Effector memory CD4-positive, alpha-beta T cell (primary cell): Measurements from ENCODE around the gene FAM53A.

Experiments used
- DNase-seq, 3 donors: peaks; one replicate each; pipeline ENCODE4 v3.0.0-alpha.2; 2020
- H3K27ac ChIP-seq: 2 replicates; pipeline ENCODE4 v1.7.0; 2013; ENCODE audit warnings: mild to moderate bottlenecking, low read length, moderate library complexity; ENCODE audit not compliant: insufficient read depth, poor library complexity, severe bottlenecking
- H3K27me3 ChIP-seq: replicated peaks from 2 replicates; pipeline ENCODE4 v1.7.0; 2013; ENCODE audit warnings: mild to moderate bottlenecking, low read length; ENCODE audit not compliant: insufficient read depth, control insufficient read depth, poor library complexity, severe bottlenecking
- H3K36me3 ChIP-seq: 2 replicates; pipeline ENCODE4 v1.7.0; 2013; ENCODE audit warnings: mild to moderate bottlenecking, low read length, moderate library complexity; ENCODE audit not compliant: control insufficient read depth, insufficient read depth
- H3K4me1 ChIP-seq: 2 replicates; pipeline ENCODE4 v1.7.0; 2013; ENCODE audit warnings: low read length, mild to moderate bottlenecking; ENCODE audit not compliant: control insufficient read depth, insufficient read depth, poor library complexity, severe bottlenecking
- H3K4me3 ChIP-seq: 2 replicates; pipeline ENCODE4 v1.7.0; 2013; ENCODE audit warnings: low read length, low read depth, mild to moderate bottlenecking; ENCODE audit not compliant: insufficient read depth, poor library complexity, severe bottlenecking
- H3K9me3 ChIP-seq: 2 replicates; pipeline ENCODE4 v1.7.0; 2013; ENCODE audit warnings: mild to moderate bottlenecking, low read length, moderate library complexity; ENCODE audit not compliant: control insufficient read depth

FAM53A gene

DNA sequence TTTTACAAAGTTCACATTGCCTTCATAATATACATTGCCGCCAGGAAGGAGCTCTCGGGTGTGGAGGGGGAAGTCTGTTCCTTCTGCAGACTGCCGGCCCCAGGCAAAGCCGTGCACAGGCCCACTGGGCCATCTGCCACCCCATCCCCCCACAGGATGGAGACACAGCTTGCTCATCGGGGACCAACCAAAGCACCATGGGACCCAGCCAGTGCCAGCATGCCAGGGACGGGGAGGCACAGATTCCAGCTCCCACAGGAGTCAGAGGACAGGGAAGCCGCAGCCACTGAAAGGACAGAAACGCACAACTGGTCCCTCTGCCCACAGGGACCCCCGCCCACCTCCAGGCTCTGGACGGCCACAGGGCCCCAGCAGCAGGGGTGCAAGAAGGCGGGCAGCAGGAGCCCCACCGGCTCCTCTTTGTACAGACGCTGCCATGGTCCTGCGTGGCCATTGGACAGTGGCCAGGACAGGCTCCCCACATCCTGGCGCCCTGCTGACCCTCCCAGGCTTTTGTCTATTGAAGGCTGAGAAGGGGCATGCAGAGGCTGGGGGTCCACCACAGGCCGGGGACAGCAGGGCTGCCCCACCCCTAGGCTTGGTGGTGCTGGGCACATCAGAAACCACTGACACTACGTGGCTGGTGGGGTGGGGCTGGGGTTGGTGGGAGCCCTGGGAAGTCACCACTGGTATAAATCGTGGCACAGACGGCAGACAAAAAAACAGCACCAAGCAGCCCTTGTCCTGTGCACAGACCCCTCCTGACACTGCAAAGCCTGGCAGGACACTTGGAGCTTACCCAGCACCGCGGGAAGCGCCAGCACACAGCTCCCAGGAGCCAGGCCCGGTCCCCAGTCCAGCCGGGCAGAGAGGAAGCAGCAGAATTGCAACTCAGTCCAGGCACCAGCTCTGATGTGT, 89.0 kb downstream of the FAM53A start:
- Histone ChIP-seq H3K4me1 (no peaks in the 10 kb centered on the region), H3K36me3 (no peaks in the 10 kb centered on the region), H3K27me3 (no peaks in the 10 kb centered on the region), H3K4me3 (no peak overlapping the region), H3K27ac (no peak overlapping the region), H3K9me3 (peaks cover 4% of the 10 kb centered on the region)
- no peak for DNase-seq

DNA sequence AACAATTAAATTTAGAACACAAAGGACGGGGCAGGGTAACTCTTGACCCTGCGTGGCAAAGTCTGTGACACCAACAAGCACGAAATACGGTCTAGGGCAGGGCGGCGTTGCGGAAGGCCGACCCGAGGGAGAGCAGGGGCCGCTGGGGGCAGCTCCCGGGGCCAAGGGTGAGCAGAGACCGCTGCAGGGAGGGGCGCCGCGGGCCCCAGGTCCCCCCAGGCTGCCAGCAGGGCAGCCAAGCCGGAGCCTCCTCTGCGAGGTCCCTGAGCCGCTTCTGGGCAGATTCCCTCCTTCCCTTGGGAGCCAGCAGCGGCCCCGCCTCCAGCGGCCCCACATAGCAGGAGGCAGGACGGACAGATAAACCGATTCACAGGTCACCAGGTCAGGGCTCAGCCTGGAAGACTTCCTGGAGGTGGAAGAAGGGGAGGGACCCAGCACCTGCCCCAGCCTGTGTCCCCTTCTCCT, 90.2 kb downstream of the FAM53A start:
- no peak for DNase-seq

DNA sequence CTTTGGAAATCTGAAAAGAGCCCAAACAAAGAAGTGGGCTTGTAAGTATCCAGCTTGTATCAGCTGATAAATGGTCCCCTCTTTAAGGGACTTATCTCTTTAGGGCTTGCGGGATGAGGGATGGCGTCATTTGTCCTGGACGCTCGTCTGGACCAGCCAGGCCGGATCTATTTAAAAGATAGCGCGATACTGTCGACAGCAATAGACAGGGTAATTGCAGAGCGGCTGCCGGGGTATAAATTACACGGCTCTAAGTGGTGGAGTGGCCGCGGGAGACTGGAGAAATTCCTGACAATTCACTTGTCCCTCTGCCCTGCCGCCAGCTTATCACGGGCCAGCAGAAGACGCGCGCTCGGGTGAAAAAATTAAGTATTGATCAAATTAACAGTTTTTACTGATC, 90.7 kb downstream of the FAM53A start:
- Histone ChIP-seq H3K27ac (no peak overlapping the region), H3K4me1 (no peaks in the 10 kb centered on the region), H3K9me3 (peaks cover 9% of the 10 kb centered on the region), H3K27me3 (no peaks in the 10 kb centered on the region), H3K36me3 (no peaks in the 10 kb centered on the region), H3K4me3 (no peak overlapping the region)
- DNase-seq: no peak

More for the DNA sequence above, 90.2 kb downstream of the FAM53A start:
- Histone ChIP-seq H3K4me3 (no peak overlapping the region), H3K4me1 (no peaks in the 10 kb centered on the region), H3K9me3 (peaks cover 9% of the 10 kb centered on the region), H3K36me3 (no peaks in the 10 kb centered on the region), H3K27ac (no peak overlapping the region), H3K27me3 (no peaks in the 10 kb centered on the region)

DNA sequence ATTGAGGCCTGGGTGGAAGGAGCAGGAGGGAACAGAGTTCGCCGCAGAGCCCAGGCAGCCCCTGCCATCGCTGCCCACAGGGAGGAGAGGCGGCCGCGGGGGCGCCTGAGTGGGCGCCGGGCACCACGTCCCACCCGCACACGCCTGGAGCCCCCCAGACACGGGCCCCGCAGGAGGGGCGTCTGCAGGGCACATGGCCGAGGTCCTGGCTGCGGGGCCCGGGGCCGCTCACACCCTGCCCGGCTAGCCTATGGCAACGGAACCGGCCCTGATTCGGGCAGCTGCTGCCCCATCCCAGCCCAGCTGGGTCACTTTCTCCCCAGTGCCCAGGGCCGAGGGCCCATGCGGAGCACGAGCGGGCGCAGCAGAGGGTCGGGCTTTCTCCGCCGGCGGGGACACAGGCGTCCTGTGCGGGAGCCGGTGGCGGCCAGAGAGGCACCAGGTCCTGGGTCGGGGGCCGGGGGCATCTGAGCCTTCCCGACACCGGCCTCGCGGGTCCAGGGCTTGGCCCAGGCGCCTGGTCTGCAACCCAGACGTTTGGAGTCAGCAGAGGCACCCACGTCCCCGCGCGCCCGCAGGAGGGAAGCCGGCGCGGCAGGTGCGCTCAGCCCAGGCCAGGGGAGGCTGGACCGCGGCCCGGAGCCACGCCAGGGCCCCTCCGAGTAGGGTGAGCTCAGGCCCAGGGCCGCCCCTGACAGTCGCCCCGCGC, 91.2 kb downstream of the FAM53A start:
- Histone ChIP-seq H3K4me1 (no peaks in the 10 kb centered on the region), H3K27me3 (no peaks in the 10 kb centered on the region), H3K36me3 (no peaks in the 10 kb centered on the region), H3K27ac (no peak overlapping the region), H3K9me3 (peaks cover 9% of the 10 kb centered on the region), H3K4me3 (no peak overlapping the region)
- no peak for DNase-seq

DNA sequence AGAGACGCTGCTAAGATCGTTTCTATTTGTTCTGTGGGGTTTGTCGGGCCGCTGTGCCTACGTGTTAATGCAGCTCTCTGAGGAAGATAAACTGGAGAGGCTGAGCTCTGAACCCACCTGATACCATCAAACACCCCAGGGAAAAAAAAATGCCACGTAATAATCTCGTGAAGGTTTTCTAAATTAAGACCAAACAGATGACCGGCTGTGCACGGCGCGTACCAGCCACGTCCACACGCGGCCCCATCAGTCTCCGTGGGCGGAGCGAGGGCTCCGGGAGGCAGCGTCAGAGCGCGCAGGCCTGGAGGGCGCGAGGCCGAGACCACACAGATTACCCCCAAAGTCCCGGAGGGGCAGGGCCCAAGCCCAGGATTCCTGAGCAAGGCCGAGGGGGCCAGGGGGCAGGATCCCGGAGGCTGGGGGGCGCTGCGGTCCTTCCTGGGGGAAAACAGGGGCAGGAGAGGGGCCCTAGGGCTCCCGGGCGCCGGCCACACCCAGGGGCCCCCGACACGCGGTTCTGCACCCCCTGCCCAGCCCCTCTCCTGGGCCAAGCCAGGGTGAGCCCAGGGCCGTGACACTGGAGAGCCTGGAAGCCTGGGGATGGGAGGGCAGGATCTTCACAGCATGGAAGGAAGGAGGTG, 91.9 kb downstream of the FAM53A start:
- Histone ChIP-seq H3K27me3 (no peaks in the 10 kb centered on the region), H3K27ac (no peak overlapping the region), H3K9me3 (peaks cover 9% of the 10 kb centered on the region), H3K36me3 (no peaks in the 10 kb centered on the region), H3K4me1 (no peaks in the 10 kb centered on the region), H3K4me3 (no peak overlapping the region)
- DNase-seq: no peak

DNA sequence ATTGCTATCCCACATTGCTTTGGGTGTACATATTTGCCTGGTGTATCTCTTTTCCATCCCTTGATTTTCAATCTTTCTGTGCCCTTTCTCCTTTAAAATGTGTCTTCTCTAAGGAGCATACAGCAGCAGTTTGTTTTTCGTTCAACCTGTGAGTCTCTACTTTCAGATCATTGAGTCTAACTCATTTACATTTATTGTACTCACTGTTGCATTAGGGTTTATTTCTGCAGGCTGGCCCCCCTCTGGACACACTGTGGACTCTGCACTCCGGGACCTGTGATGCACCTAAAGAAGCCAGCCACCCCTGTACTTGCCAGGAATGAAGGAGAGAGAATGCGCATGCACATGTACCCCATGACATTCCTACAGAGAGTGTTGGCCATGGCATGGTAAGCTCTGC, 93.0 kb downstream of the FAM53A start:
- Histone ChIP-seq H3K4me1 (no peaks in the 10 kb centered on the region), H3K4me3 (no peak overlapping the region), H3K27ac (no peak overlapping the region), H3K9me3 (peaks cover 9% of the 10 kb centered on the region), H3K27me3 (no peaks in the 10 kb centered on the region), H3K36me3 (no peaks in the 10 kb centered on the region)
- DNase-seq: no peak

DNA sequence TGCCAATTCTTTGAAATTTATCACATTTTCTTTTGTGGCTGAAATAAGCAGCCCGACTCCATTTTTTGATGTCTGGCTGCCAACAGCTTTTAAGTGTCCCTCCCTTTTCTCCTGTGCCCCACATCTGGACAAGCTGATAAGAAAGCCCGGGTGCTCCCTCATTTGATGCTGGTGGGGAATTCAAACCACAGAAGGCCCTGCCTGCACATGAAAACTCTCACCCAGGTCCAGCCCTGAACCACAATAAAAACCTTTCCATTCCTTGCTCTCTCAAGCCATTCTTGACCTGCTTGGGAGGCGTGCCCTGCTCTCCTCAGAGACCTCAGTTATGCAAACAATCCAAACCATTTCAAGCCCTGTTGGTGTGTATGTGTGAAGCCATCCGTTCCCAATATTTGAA, 93.9 kb downstream of the FAM53A start:
- no peaks in the 10 kb centered on the region for H3K36me3 ChIP-seq
- no peaks in the 10 kb centered on the region for H3K27me3 ChIP-seq
- H3K27ac ChIP-seq: no peak overlapping the region
- H3K4me3 ChIP-seq: no peak overlapping the region
- peaks cover 9% of the 10 kb centered on the region for H3K9me3 ChIP-seq
- no peaks in the 10 kb centered on the region for H3K4me1 ChIP-seq
- DNase-seq: no peak
